Hematopoietic multipotent progenitor cell treated with erythropoietin and hydrocortisone succinate and interleukin-3 and kit ligand, for 4 days (in vitro differentiated cells): ENCODE measurements around the gene C16orf89.
"Not testable (repeated sequence)": the region's sequence is repeated elsewhere in the genome, so short reads cannot be mapped to it uniquely, and the experiment has no call there.

ENCODE experiments used
- DNase-seq: peaks from one replicate; pipeline ENCODE4 v3.0.0-alpha.2; 2015

The C16orf89 gene, protein sequence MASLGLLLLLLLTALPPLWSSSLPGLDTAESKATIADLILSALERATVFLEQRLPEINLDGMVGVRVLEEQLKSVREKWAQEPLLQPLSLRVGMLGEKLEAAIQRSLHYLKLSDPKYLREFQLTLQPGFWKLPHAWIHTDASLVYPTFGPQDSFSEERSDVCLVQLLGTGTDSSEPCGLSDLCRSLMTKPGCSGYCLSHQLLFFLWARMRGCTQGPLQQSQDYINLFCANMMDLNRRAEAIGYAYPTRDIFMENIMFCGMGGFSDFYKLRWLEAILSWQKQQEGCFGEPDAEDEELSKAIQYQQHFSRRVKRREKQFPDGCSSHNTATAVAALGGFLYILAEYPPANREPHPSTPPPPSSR

DNA sequence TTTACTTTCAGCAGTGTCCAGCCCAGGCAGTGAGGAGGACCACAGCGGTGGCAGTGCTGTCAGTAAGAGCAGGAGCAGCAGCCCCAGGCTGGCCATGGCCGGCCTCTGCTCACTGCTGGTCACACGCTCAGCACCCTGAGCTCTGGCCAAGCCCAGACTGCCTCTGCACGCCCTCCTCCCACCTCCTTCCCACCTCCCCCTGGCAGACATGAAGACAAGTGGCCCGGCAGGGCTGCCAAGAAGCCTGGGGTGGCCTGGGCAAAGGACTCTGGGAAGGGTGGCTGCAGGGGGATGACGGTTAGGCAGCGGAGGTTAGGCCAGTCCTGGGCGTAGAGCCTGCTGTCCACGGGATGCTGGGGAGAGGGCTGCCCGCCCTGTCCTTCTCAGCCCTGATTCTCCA, at the start of gene C16orf89:
Gene C16orf89, minus strand, starts transcription at position 144 of the 400 bp plus-strand sequence. Its CDS starts 48 bp downstream, at position 96.
- no peak for DNase-seq

DNA sequence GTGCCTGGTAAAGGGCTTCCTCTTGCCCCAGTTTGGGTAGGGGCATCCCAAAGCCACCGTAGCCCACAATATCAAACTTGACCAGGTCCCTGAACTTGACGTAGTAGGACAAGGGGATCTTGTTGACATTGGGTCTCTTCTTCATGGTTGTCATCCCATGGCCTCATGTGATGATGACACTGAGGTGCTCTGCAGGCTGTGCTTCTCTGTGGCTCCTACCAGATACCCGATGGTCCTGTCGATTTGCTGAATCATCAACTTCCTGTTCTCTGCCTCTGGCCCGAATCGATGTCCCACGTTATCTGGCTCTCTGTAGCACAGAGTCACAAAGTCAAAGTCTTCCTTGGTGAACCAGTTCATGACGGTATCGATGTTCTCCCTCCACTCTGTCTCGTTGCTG, 45.2 kb upstream of the C16orf89 start:
- peak; percentile 31 for DNase-seq

DNA sequence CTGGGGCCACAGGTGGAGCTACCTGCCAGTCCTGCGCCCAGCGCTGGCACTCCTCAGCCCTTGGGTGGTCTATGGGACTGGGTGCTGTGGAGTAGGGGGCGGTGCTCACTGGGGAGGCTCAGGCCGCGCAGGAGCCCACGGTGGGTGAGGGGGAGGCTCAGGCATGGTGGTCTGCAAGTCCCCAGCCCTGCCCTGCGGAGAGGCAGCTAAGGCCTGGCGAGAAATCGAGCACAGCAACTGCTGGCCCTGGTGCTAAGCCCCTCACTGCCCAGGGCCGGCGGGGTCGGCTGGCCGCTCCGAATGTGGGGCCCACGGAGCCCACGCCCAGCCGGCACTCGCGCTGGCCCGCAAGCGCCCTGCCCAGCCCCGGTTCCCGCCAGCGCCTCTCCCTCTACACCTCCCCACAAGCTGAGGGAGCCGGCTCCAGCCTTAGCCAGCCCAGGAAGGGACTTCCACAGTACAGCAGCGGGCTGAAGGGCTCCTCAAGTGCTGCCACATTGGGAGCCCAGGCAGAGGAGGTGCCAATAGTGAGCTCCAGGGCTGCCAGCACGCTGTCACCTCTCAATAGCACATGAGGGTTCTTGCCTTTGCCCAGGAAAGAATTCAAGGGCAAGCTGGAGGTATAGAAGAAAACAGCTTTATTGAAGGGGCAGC, 42.9 kb upstream of the C16orf89 start:
- DNase-seq, result no peak

DNA sequence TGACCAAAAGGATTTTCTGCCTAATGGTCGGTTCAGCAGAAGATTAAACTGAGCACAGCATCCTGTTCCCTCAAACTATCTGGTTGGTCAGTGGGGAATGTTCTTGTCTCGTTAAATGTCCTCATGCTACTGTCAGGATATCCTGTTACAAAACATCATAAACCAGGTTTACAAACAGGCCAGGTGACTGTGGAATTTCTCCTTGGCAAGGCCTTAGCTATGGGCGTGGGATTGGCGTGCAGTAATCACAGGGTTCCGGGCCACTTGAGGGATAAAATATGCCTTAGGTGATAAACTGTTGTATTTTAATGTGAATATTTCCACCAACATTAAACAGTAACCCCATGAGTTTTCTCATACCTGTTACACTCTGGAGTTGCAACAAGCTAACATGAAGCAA, 39.3 kb upstream of the C16orf89 start:
- not testable (repeated sequence) for DNase-seq

DNA sequence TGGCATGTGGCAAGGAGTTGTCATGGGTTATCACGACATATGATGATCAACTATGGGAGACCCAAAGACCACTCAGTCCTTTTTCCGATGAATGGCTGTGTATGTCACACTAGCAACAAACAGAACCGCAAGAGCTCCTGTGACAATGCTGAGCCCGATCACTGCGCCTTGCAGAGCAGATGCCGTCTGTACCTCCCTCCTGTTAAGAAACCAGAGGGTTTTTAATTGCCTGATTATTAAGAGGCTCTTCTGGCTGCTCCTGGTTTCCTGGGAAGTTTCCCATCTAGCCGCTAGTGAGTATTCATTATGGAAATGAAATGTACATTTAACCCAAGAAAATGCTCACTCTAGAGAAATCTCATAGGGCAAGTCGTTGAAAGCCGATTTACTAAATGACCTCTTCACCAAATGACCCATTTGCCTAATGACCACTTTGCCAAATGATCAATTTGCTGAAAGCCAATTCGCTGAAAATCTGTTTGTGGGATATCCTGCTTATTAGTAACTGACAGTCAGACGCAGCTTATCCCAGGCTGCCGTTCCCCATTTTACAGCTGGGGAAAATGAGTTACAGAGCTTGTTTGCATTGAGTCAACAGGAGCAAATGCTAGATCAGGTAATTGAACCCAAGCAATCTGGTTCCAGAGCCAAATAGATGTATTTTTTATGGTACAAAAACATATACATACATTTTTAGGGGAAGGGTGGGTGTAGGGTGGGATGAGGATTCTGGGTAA, 37.7 kb upstream of the C16orf89 start:
- not testable (repeated sequence) for DNase-seq

DNA sequence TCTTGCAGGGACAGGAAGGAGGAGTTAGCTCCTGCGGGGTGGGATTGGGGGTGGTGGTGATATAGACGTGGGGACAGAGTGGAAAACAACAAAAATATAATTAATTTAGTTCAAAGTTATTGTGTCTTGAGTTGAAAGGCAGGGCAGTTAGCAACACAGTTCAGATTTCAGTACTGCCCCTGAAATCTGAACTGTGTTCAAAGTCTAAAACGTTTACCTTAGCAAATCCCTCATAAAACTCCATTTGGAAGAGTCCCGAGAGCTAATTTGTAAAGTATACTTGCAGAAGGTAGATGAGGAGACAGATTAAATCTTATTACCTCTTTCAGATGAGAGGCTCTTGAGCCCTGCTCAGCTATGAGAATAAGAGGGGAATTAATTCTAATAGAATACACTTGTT, 33.4 kb upstream of the C16orf89 start:
- DNase-seq, result not testable (repeated sequence)

DNA sequence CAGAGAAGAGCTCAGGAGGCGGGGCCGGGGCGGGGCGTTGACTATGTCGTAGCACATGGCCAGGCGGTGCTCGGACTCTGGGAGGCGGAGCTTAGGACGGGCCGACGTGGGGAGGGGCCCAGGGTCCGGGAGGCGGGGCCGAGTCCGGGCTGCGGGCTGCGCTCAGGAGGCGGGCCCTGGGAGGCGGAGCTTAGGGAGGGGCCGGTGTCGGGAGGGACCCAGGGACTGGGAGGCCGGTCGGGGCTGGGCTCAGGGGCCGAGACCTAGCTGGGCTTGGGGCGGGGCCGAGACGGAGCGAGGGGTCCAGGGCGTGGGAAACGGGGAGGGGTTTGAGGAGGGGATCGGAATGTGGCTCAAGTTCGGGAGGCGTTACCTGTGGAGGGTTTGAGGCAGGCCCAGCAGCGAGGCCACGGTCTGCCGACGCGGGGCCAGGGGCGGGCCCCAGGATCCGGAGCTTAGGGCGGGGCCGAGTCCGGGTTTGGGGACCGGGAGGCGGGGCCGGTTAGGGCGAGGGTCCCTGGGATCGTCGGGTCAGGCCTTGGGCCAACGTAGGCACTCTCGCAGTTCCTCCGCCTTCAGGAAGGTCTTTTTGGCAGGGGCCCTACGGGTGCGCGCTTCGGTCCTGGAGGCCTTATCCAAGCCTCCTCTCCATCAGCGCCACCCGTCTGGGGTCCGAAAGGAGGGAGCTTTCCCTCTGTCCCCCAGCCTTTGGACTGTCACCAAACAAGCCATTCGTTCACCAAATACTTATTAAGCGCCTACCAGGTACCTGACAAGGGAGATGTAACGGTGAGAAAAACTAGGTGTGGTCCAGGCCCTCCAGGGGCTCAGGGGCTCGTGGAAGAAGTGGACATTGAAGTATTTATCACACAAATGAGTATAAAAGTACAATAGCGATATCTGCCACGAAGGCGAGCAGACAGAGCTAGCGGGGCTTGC, 32.7 kb upstream of the C16orf89 start:
- peak; percentile 63 for DNase-seq

DNA sequence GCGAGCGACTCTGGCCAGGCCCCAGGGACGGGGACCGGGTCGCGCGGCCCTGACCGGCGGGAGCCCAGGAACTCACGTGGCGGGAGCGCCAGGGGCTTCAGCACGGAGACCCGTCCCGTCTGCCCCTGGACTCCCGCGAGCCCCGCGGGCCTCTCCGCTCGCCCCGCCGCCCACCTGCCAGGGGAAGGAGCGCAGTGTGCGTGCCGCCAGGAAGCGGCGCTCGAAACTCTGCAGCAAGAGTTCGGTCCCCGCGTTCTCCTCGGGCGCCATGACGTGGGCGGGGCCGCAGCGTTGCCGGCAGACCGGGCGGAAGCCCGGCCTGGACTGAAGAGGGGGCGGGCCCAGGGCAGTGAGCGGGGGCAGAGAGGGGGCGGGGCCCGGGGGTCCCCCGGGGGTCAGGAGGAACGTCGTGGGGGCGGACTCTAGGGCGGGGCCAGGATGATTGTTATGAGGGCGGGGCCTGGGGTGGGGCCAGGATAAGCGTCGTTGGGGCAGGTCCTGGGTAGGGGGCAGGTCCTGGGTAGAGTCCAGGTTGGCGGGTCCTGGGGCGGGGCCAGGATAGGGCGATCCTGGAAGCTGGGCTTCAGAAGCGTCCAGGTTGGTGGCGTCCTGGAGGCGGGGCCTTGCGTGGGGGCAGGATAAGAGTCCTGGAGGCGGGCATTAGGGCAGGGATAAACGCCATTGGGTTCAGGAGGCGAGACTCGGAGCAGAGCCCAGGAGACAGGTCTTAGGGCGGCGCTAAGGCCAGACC, 31.9 kb upstream of the C16orf89 start, which contains the start of gene EEF2KMT:
Gene EEF2KMT, minus strand, starts transcription at position 326 of the 751 bp plus-strand sequence. Its CDS starts 56 bp downstream, at position 270.
- DNase-seq, result peak; percentile 99

DNA sequence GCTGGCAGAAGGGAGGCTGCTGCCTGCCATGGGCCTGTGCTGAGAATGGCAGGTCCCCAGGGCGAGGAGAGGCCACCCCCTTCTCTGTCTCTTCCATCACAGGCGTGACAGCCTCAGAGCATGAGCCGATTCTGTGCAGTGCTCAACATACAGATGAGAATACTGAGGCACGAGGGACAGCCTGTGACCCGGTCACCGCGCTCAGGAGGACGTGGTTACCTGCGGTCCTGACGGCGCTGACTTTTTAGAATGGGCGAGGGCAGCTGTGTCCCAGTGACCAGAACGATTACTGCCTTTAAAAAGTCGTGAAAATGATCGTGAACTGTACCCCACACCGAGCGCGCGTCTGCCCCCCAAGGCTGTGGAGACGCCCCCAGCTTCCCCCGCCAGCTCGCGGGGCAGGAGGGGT, 31.3 kb upstream of the C16orf89 start:
- DNase-seq, result peak; percentile 54

DNA sequence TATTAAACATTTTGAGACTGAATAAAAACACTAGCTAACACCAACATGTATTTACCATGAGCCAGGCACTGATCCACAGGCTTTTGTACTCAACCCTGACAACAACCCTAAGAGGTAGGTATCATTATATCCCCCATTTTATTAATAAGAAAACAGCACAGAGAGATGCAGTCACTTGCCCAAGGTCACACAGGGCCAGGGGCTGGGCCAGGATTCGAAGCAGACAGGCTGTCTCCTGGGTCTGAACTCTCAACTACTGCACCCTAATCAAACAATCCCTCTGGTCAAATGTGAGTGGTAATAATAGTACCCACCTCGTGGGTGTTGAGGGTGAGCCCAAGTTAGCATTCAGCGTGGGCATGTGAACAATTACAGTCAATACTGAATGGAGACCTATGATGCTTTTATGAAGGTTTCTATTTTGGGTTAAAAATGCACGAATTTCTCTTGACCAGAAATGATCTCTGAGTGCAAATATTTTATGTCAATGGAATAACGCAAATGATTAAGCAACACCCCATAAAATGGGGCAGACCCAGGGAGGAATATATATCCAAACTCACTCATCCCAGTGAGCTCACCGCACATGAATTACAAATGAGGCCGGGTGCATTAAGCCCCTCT, 30.8 kb upstream of the C16orf89 start:
- DNase-seq, result not testable (repeated sequence)

DNA sequence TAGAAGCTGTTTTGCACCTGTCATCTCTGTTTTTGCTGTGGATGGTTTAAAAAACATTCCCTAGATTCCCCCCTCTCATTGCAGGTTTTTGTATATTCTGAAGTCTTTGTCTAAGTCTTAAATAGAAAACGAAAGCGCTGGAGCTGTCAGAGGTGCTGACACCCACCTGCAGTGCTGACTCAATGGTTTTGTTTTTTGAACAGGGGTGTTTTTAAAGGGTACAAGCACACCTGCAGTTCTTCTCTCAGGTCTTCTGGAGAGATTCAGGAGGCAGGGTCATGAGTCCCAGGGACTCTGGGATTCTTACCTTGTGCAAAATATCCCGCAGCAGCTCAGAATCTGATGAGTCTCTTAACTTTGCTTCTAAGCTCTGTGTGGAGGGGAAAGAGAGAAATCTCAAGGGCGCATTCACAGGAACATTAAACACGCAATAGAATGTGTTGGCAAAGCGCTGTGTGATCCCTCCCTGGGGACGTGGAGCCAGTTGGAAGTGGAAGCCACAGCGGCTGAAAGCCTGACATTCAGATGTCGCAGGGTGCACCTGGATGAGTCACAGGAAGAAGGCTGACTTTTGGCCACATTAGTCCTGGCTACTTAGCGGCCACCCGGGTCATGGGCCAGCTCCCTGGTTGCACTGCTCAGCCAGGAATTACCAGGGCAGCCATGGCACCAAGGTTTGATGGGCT, 29.5 kb upstream of the C16orf89 start:
- not testable (repeated sequence) for DNase-seq

DNA sequence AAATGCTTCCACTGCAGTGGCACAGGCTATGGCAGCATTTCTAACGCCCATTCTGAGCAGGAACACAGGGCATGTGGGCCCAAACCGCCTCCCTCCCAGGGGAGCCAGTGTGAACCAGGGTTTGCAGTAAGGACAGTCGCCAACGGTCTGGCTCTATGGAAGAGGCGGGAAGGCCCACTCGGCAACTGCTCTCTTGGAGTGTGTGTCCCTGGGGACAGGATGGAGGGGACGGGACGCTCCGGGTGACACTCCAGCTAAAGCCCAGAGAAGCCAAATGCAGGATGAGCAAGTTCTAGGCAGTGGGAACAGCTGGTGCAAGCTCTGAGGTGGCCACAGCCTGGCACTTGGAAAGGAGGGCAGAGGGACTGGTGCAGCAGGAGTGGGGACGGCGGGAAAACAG, 28.0 kb upstream of the C16orf89 start:
- not testable (repeated sequence) for DNase-seq

DNA sequence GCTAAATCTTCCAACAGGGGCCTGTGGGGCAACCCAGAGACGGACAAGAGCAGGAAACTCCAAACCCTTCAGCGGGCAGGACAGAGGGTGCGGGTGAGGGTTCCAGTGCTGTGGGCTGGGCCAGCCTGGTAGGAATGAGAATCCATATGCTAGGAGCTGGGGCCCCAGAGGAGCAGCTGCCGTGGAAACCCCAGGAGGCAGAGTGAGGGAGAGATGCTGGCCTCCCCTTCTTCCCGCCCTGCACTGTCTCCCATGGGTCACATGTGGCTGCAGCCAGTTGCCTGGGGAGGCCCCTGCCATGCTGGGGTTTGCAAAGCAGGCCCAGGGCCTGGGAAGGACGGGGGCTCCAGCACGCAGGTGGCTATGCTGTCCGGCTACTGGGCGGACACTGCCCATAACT, 27.3 kb upstream of the C16orf89 start:
- DNase-seq, result not testable (repeated sequence)

DNA sequence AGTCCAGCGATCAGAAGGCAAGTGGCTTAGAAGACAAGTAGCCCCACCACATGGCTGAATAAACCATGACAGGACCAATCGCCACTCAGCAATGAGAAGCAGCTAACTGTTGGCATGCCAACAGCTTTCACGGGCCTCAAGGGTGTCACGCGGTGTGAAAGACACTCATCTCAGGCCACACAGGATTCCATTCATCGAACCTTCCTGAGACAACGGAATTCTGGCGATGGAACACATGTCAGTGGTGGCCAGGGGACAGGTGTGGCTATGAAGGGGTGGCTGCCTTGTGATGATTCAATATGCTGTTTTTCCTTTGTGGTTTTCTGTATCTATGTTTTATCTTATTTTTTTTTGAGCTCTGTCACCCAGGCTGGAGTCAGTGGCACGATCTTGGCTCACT, 24.8 kb upstream of the C16orf89 start:
- DNase-seq, result not testable (repeated sequence)

DNA sequence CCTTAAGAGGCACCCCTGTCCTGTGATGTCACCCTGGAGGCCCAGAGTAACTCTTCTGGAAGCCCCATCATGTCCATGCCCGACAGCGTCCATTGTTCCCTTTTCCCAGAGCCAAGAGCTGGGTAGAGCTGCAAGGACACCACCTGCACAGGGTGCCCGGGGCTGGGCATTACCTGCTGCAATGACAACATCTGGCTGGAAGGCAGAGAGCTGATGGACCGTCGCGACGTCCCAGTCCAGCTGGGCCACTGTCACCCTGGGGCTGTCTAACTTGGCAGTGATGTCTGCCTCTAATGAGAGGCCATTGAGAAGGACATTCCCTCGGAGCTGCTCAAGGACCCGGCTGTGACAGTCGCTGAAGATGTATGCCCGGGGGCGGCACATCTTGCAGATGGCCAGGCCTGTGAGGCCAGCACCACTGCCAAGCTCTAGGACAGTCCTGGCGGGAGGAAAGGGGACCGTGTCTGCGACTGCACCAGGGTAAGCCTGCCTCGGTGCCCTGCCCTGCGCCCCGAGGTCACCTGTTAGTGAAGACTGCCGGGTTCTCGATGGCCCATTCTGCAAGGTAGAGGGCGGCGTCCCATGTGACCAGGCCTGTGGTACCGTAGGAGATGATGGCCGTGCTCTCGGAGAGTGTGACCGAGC, 24.3 kb upstream of the C16orf89 start:
- not testable (repeated sequence) for DNase-seq

DNA sequence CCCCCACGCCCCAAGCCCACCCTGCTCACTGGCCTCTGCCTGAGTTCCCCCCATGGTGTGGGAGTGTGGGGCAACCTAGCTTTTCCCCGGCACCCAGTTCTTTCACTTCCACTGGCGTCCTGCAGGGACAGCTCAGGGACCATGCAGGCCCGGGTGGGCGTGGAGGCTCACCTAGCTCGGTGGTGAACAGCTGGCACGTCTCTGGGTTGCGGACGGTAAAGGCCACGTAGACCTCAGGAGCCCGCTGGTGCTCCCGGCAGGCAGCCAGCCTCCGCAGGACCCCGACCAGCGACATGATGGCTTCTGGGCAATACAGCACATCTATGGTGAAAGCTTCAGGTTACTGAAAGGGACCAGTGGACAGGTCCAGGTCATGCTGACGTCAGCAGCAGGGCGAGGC, 23.2 kb upstream of the C16orf89 start:
- not testable (repeated sequence) for DNase-seq

DNA sequence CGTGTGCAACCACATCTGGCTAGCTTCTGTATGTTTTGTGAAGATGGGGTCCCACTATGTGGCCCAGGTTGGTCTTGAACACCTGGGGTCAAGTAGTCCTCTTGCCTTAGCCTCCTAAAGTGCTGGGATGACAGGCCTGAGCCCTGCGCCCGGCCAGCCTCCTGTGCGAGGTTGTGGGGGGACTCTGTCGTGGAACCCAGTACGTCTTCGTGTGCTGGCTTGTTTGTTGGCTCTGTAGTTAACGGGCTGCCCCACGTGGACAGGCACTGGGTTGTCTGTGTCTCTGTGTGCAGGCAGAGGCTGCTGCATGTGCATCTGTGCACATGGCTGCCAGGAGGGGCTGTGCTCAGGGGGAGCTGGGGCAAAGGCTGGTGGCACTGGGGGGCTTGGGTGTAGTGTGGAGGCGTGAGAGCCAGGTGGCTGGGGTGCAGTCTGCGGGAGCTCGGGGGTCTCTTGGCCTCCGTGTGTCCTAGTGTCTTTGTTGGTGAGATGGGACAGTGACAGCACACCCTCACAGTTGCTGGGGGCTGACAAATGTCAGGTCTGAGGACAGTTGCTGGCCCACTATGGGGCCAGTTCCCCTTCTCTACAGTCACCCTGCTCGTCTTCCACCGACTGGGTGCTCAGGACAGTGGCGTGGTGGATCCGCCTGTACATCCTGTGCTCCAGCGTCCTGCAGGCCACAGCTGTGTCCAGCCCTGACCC, 22.5 kb upstream of the C16orf89 start:
- not testable (repeated sequence) for DNase-seq

DNA sequence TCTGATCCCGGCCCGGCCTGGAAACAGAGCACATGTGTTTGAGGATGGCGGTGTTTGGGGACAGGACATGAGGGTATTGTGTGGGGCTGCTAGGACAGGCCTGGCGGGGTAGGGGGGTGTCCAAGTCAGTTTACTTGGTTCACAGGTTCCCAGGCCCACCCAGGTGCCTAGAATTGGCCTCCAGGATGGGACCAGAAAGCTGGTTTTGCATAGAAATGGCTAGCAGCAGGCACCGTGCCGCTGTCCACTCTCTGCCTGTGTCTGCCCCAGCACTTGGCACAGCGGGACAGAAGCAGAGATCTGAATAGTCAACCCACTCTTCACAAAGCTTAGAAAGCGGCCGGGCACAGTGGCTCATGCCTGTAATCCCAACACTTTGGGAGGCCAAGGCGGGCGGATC, 20.0 kb upstream of the C16orf89 start:
- not testable (repeated sequence) for DNase-seq

DNA sequence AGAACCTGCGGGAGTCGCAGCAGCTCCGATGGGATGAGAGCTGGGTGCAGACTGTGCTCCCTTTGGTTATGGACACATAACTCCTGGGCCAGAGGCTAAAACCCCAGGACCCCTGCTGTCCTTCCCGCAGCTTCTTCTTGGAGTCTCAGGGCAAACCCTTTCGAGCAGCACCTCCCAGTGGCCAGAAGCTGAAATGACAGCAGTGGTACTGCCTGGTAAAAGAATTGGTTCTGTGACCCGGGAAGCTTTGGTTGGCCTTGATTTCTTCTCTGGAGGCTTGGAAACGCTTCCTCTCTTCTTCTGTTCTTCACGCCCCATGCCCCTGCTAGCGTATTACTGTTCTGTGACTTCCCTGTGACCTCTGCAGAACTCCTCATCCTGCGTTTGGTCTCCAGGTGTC, 19.0 kb upstream of the C16orf89 start:
- DNase-seq, result peak; percentile 71
